Endothelial cell of umbilical vein (primary cell): Measurements from ENCODE around the gene SPAG16. TPM values are rescaled to one million over a fixed set of nuclear protein-coding genes. Genes with fewer than 3 reads are reported as not detected.

Experiments
- BruUV-seq: library from RNA; stranded (reverse); fragments of 400-500 nt; replicated peaks from 2 replicates; lab custom pipeline; 2021; lab: Mats Ljungman, UMichigan
- CTCF ChIA-PET: fragments of 300-600, 350-600 bp; sonication (Branson Sonifier 250); formaldehyde crosslinking; loops from one replicate; lab custom pipeline; 2021; ENCODE audit warnings: antibody characterized with exemption, inconsistent platforms; lab: Charles Lee
- POLR2A ChIA-PET: fragments of 300-600, 350-600 bp; sonication (Branson Sonifier 250); formaldehyde crosslinking; loops from one replicate; lab custom pipeline; 2021; ENCODE audit warnings: antibody characterized with exemption, inconsistent platforms; lab: Charles Lee
- DNase-seq: peaks from one replicate; pipeline ENCODE4 v3.0.0-alpha.2; 2011; ENCODE audit warnings: low read depth, low spot score
- FAIRE-seq: peaks from 2 replicates; lab custom pipeline; 2011; peaks lifted over from hg19 to GRCh38; lab: Jason Lieb, UNC
- H2AFZ ChIP-seq: 2 replicates; pipeline ENCODE4 v1.6.0; 2012; ENCODE audit warnings: low read depth, low read length, control low read depth, inconsistent platforms
- H3K27ac ChIP-seq: 2 replicates; pipeline ENCODE4 v1.5.1; 2011; ENCODE audit warnings: low read depth, mild to moderate bottlenecking, control low read depth, low read length, moderate library complexity; ENCODE audit not compliant: insufficient read depth
- H3K27me3 ChIP-seq, 2 experiments: 2 replicates each; pipeline versions ENCODE4 v1.6.0 to v1.6.1; 2011; ENCODE audit warnings: low read length in 2 of 2, mixed read lengths in 1 of 2; ENCODE audit not compliant: control insufficient read depth in 2 of 2, insufficient read depth in 2 of 2
- H3K36me3 ChIP-seq, 2 experiments: 2 replicates in 1 of 2; 3 replicates in 1 of 2; pipeline ENCODE4 v1.5.1; 2011; ENCODE audit warnings: low read length in 2 of 2, mild to moderate bottlenecking in 1 of 2, moderate library complexity in 1 of 2; ENCODE audit not compliant: control insufficient read depth in 2 of 2, insufficient read depth in 2 of 2; ENCODE audit errors: extremely low read depth in 1 of 2
- H3K4me1 ChIP-seq: 3 replicates; pipeline ENCODE4 v1.5.1; 2011; ENCODE audit warnings: mild to moderate bottlenecking, low read length; ENCODE audit not compliant: control insufficient read depth, insufficient read depth; ENCODE audit errors: extremely low read depth
- H3K4me2 ChIP-seq: 2 replicates; pipeline ENCODE4 v1.6.1; 2011; ENCODE audit warnings: low read length, control low read depth, mixed read lengths; ENCODE audit not compliant: insufficient read depth
- H3K4me3 ChIP-seq, 3 experiments: fragments of 200-600 bp in 1 of 3; sonication (generic), shearing (Covaris generic) in 1 of 3; replicated peaks in 1 of 3; 2 replicates each; pipeline ENCODE4 v1.5.1; 2011 to 2016; ENCODE audit warnings: control low read depth in 3 of 3, low read length in 3 of 3, mild to moderate bottlenecking in 2 of 3, inconsistent platforms in 1 of 3, low read depth in 1 of 3, moderate library complexity in 1 of 3; ENCODE audit not compliant: insufficient read depth in 1 of 3
- H3K79me2 ChIP-seq: 2 replicates; pipeline ENCODE4 v1.6.0; 2012; ENCODE audit warnings: low read length, inconsistent platforms; ENCODE audit not compliant: control insufficient read depth, insufficient read depth
- H3K9ac ChIP-seq: replicated peaks from 2 replicates; pipeline ENCODE3; 2011; ENCODE audit warnings: low read length, control low read depth; ENCODE audit not compliant: insufficient read depth; ENCODE audit errors: extremely low read depth
- H3K9me1 ChIP-seq: replicated peaks from 3 replicates; pipeline ENCODE4 v1.6.0; 2011; ENCODE audit warnings: mild to moderate bottlenecking, low read length; ENCODE audit not compliant: control insufficient read depth, insufficient read depth; ENCODE audit errors: extremely low read depth
- H3K9me3 ChIP-seq: replicated peaks from 2 replicates; pipeline ENCODE4 v1.5.1; 2012; ENCODE audit warnings: low read length, inconsistent platforms; ENCODE audit not compliant: control insufficient read depth, insufficient read depth
- H4K20me1 ChIP-seq: replicated peaks from 2 replicates; pipeline ENCODE3; 2011; ENCODE audit warnings: mild to moderate bottlenecking, low read length; ENCODE audit not compliant: control insufficient read depth, insufficient read depth; ENCODE audit errors: extremely low read depth
- CTCF ChIP-seq, 2 donors: IDR thresholded peaks; 1 replicate in 1 of 2; 2 replicates in 1 of 2; pipeline ENCODE4 v1.5.1; 2011; ENCODE audit warnings: low read length in 2 of 2, mild to moderate bottlenecking in 2 of 2, moderate library complexity in 2 of 2, control low read depth in 1 of 2, inconsistent platforms in 1 of 2, low read depth in 1 of 2; ENCODE audit not compliant: insufficient read depth in 1 of 2; ENCODE audit errors: extremely low read depth in 1 of 2
- EZH2 ChIP-seq: IDR thresholded peaks from 2 replicates; pipeline ENCODE4 v1.6.1; 2012; ENCODE audit warnings: borderline replicate concordance, low read depth, mild to moderate bottlenecking, moderate library complexity, low read length, inconsistent platforms; ENCODE audit not compliant: severe bottlenecking
- FOS ChIP-seq: IDR thresholded peaks from 2 replicates; pipeline ENCODE4 v1.6.1; 2011; ENCODE audit warnings: mild to moderate bottlenecking, low read length, moderate library complexity, borderline replicate concordance; ENCODE audit not compliant: insufficient read depth
- GATA2 ChIP-seq: IDR thresholded peaks from 2 replicates; pipeline ENCODE4 v1.7.0; 2011; ENCODE audit warnings: low read depth, mild to moderate bottlenecking, moderate library complexity, mixed read lengths, low read length; ENCODE audit not compliant: insufficient read length, insufficient read depth
- JUN ChIP-seq: IDR thresholded peaks from 2 replicates; pipeline ENCODE4 v1.6.1; 2011; ENCODE audit warnings: borderline replicate concordance, low read depth; ENCODE audit not compliant: insufficient read length, insufficient read depth
- MAX ChIP-seq: IDR thresholded peaks from 2 replicates; pipeline ENCODE4 v1.6.1; 2011; ENCODE audit not compliant: insufficient read depth, insufficient read length
- MYC ChIP-seq: IDR thresholded peaks from one replicate; pipeline ENCODE4 v1.6.1; 2011; ENCODE audit warnings: mild to moderate bottlenecking, low read depth, low read length
- POLR2A ChIP-seq: IDR thresholded peaks from 2 replicates; pipeline ENCODE4 v1.6.1; 2012; ENCODE audit warnings: low read depth, mild to moderate bottlenecking, control low read depth, low read length
- POLR2AphosphoS5 ChIP-seq: IDR thresholded peaks from 2 replicates; pipeline ENCODE4 v1.6.1; 2012; ENCODE audit warnings: low read depth, mild to moderate bottlenecking, control low read depth, low read length, moderate library complexity; ENCODE audit not compliant: insufficient read depth
- dilution Hi-C: fragments of 300-500 bp; cut with MboI; formaldehyde crosslinking; loops from one replicate; pipeline ENCODE4 v1.15.0; 2019; ENCODE audit warnings: low sequenced_read_pairs; ENCODE audit not compliant: extremely low pct_ligation_motif_present
- intact Hi-C: fragments of 100-400 bp; cut with micrococcal nuclease; formaldehyde crosslinking; loops from one replicate; pipeline ENCODE4 v1.10.0; 2022
- polyA plus RNA-seq, 4 experiments: library from polyadenylated mRNA; depleted of rRNA in 3 of 4; stranded (reverse) in 3 of 4; unstranded in 1 of 4; fragments of >200 nt; gene quantifications; 2 replicates each; pipeline versions ENCODE4 v1.2.1 to v1.2.3, GENCODE V29; 2011 to 2012; ENCODE audit warnings: missing spikeins in 1 of 4
- total RNA-seq: library from RNA; stranded (reverse); gene quantifications from 2 replicates; pipeline ENCODE4 v1.2.3, GENCODE V29; 2021

SPAG16 gene
- total and polyA plus RNA-seq, 2 donors (not counting 3 experiments of a cell fraction or from before 2014, with no cell fraction given): 4.0 to 7.7 TPM

GRCh38 chr2:213792045-213792444, 507.8 kb downstream of the SPAG16 start:
- H3K79me2 ChIP-seq: no peaks in the 10 kb centered on the region
- TF ChIP-seq POLR2A (no peak), GATA2 (no peak), FOS (no peak), CTCF (IDR thresholded peaks at IDR 0.05; ENCODE audit: extremely low read depth in 1 of 2, insufficient read depth in 1 of 2, low read depth in 1 of 2, low read length in 2 of 2) (no peak), EZH2 (no peak), JUN (no peak), POLR2AphosphoS5 (no peak), MAX (no peak), MYC (no peak)
- no peak overlapping the region for H3K27ac ChIP-seq
- no TSS peak for BruUV-seq
- H3K4me1 ChIP-seq: no peaks in the 10 kb centered on the region
- H3K9me3 ChIP-seq: no peaks in the 10 kb centered on the region
- H3K9me1 ChIP-seq: no peaks in the 10 kb centered on the region
- no peak overlapping the region for H3K4me3 ChIP-seq
- no peak overlapping the region for H2AFZ ChIP-seq
- DNase-seq (no peak), FAIRE-seq (no peak)
- H4K20me1 ChIP-seq: no peaks in the 10 kb centered on the region
- POLR2A ChIA-PET: no interaction called here
- intact Hi-C loops: no loop called here
- H3K4me2 ChIP-seq: no peak overlapping the region
- CTCF ChIA-PET: no interaction called here
- no peaks in the 10 kb centered on the region for H3K27me3 ChIP-seq
- dilution Hi-C loops: no loop called here
- H3K36me3 ChIP-seq: no peaks in the 10 kb centered on the region
- H3K9ac ChIP-seq: no peak overlapping the region
